GM10266 (cell line): ENCODE results near the gene ARHGAP26.

Source experiments
- DNase-seq: peaks from one replicate; pipeline ENCODE4 v3.0.0; 2012; ENCODE audit errors: extremely low spot score
- TF ChIP-seq, protein P1 (sequence below): IDR thresholded peaks from 2 replicates; pipeline ENCODE4 v1.5.1; 2012; ENCODE audit warnings: mild to moderate bottlenecking, low read depth; ENCODE audit not compliant: control insufficient read depth, insufficient read depth; ENCODE audit errors: missing control alignments

Gene ARHGAP26

DNA sequence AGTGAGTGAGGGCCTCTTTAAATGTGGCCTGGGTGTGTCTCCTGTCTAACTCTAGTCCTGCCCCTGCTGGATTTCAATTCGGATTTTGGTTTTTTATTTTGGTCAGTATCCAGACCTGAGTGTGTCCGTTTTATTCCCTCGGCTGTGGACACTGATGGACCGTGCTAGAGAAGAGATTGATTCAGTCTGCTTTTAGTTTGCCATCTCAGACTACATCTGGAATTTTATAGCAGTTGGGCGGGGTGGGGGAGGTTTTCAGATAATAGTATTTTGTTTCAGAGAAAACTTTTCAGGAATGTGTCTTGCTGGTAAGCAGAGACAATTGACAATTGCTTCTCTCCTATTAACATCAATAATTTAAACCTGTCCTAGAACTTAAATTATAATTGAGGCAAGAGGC is 308.1 kb downstream of the ARHGAP26 start:
- DNase-seq = no peak
- TF ChIP-seq, protein P1, sequence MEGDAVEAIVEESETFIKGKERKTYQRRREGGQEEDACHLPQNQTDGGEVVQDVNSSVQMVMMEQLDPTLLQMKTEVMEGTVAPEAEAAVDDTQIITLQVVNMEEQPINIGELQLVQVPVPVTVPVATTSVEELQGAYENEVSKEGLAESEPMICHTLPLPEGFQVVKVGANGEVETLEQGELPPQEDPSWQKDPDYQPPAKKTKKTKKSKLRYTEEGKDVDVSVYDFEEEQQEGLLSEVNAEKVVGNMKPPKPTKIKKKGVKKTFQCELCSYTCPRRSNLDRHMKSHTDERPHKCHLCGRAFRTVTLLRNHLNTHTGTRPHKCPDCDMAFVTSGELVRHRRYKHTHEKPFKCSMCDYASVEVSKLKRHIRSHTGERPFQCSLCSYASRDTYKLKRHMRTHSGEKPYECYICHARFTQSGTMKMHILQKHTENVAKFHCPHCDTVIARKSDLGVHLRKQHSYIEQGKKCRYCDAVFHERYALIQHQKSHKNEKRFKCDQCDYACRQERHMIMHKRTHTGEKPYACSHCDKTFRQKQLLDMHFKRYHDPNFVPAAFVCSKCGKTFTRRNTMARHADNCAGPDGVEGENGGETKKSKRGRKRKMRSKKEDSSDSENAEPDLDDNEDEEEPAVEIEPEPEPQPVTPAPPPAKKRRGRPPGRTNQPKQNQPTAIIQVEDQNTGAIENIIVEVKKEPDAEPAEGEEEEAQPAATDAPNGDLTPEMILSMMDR = no peak

GRCh38 chr5:143078971-143079370 is 308.8 kb downstream of the ARHGAP26 start:
- TF ChIP-seq, protein P1 = no peak

GRCh38 chr5:143080407-143080806 is 310.2 kb downstream of the ARHGAP26 start:
- DNase-seq = no peak
- TF ChIP-seq, protein P1 = no peak

More at GRCh38 chr5:143078971-143079370, 308.8 kb downstream of the ARHGAP26 start:
- no peak for DNase-seq

GRCh38 chr5:143080982-143081381 is 310.8 kb downstream of the ARHGAP26 start:
- TF ChIP-seq, protein P1 = no peak
- DNase-seq = no peak

GRCh38 chr5:143083006-143083405 is 312.8 kb downstream of the ARHGAP26 start:
- DNase-seq = no peak
- TF ChIP-seq, protein P1 = no peak

GRCh38 chr5:143084407-143084806 is 314.2 kb downstream of the ARHGAP26 start:
- TF ChIP-seq, protein P1 = no peak
- no peak for DNase-seq

DNA sequence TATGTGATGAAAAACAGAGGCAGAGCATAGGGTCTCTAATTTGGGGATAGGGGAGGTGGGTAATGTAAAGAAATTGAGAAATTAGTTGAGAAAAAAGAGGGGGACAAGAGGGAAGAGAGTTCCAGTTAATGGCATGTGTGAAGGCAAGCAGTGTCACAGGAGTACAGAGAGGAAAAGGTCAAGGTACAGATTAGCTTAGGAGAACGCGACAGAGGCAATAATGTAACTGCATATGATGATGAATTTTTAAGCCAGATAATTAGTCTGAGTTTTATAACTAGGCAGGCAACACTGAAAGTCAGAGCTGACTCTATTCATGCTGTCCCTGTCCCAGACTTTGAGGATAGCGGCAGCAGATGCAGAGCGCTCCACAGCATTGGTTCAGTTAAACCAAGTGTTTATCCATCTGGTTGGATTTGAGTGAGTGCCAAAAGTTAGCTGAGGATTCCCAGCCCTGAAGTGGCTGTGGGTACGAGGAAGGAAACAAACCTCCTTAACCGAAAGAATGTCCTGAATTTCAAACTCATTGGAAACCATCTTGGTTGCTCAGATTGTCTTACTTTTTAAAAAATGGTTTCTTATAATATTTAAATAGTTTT is 315.2 kb downstream of the ARHGAP26 start:
- no peak for DNase-seq
- TF ChIP-seq, protein P1 = no peak
